ENCODE results near the gene HDAC4.

HDAC4 gene

DNA sequence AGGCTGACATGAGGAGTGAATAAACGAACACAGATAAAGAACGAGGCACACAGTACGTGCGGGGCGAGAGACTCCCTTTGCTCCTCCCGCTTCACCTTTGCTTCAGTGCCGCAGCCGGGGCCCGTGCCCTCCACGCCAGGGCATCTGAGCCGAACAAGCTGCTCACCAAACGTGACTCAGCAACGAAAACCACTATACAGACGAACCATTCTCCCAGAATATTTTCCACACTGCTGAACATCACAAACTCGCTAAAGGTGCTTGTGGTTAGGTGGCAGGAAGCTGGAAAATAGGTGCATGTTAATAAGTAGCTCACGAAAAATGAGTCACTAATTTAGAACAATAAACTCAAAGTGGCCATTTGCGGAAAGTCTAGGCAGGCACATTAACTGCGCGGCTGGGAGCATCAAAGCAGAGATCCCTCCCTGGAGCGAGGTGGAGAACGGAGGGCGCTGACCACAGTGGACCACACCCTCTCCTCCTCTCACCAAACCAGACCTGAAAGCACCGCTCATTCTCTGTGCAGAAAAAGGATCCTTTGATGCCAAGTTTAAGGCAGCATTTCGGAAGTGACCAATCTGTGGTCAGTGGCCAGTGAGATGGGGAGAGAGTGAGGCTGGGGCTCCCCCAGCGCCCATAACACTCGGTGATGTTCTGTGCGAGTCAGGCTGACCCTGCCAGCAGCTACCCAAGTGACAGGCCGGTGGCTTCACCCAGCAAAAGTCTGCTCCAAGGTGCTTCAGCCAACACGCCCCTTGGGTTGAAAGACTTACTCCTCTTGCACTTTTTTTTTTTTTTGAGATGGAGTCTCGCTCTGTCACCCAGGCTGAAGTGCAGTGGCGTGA, 153.2 kb downstream of the HDAC4 start:
- DNase-seq: no peak

DNA sequence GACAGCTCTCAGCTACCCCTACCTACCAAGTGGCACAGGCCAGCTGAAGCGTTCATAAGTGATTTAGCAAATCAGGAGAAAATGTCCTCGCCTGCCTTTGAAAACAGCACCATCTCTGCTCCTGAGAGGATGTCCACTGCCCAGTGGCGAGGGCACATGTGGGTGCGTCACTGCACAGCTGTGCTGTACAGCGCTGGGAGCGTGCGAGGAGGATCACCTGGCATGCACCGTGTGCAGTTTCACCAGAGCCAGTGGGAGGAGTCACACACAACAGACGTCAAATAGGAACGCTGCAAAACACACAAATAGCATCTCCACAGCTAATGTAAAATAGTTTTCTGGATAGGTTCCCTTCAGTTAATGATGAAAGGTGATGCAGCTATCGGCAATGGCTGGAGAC, 154.1 kb downstream of the HDAC4 start:
- no peak for DNase-seq

DNA sequence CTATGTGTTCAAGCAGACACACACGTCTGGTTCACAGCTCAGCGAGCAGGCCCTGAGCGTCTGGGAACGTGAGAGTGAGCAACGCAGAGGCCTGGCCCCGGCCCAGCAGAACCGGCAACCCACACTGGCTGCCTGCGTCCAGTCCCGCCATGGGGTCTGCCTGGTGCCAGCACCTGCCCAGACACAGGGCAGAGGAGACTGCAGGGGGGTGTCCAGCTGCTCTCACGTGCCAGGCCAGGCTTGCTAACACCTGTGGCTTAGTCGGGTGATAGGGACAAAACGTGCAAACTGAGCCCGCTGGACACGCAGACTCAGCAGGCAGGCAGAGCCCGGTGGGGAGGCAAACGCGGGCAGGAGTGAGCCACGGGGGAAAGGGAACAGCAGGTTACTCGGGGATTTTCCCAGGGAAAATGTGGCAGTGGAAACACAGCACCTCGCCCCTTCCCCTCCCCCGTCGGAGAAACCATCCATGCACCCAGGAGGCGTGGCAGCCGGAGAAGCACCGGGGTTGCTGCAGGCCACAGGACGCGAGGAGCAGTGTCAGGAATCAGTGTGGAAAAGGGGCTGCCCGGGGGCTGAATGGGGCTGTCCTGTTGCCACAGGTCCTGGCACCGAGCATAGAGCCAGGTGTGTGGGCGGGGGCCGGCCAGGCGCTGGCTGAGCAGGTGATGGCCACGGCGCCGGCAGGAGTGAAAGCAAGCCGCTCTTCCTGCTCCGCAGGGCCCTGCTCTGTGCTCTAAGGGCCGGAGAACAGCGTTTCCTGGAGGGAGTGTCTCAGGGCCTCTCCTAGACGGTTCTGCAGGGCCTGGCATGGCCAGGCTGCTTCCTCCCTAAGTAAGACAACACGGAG, 154.7 kb downstream of the HDAC4 start:
- no peak for DNase-seq

DNA sequence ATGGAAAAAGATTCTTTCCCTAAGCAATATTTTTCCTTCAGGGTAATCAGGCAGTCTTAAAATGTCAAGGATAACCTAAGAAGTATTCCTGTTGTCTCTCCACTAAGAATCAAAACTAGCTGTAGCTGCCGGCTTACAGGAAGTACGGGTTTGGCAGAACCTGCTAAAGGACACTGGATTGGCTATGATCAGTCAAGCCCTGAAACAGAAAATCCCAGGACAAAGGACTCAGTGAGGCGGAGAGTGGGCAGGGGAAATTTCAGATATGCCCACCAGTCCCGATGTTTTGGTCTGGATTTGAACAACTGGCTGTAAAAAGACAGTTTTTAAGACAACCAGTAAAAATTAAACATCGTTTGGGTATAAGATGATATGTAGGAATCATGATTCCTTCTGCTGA, 155.7 kb downstream of the HDAC4 start:
- no peak for DNase-seq

DNA sequence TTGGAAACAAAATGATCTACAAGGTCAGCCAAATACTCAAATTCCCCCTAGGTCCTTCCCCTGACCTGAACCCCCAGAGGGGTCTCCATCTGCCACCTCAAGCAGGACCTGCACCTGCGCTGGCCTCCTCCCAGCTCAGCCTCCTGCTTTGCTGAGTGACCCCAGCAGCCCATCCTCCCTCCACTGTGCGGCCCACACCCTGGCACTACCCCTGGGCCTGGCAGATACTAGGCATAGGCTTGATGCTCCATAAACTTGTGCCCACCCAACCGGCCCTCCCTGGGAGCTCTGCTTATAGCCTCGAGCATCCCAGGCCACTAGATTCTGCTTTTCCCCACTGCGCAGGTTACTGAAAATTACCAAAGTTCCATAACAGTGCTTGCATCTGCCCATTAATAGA, 156.2 kb downstream of the HDAC4 start:
- peak; percentile 8 for DNase-seq

DNA sequence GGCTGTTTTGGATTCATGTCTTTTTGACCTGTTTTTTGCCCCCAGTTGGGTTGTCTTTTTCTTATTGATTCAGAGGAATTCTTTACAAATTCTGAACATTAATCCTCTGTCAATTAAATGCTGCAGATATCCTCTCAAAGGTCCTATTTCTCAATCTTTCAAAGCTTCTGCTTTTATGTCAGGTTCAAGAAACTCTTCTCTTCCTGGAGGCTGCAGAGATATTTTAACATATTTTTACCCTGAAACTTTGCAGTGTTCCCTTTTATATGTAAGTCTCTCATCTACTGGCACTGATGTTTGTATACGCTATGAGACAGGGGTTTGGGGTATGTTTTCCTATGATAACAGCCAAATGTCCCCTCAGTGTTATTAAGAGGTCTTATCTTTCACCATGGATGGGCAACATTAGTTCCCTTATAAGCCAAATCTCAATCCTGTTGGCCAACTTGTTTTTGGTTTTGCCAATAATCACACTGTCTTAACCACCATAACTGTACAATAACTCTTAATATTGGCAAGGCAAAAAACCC, 159.3 kb downstream of the HDAC4 start:
- DNase-seq: no peak

DNA sequence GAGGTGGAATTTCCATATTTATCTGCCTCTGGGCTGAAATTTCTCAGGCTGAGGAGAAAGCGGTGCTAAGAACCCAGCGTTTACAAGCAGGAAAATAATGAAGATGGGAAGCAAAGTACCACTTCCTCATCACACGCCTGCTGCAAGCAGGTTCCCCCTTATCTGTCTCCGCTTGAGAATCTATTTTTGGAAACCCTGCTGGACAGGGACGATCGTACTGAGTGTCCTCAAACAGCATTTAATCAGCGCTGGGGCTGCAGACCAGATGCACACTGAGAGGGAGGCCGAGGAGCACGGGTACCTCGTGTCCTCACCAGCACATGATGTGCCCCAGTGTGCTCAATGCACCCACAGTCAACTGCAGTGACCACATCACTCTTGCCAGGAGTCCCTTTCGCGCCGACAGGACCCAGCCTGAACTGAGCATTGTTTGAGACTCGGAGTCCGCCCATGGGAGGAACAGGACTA, 160.4 kb downstream of the HDAC4 start:
- no peak for DNase-seq

DNA sequence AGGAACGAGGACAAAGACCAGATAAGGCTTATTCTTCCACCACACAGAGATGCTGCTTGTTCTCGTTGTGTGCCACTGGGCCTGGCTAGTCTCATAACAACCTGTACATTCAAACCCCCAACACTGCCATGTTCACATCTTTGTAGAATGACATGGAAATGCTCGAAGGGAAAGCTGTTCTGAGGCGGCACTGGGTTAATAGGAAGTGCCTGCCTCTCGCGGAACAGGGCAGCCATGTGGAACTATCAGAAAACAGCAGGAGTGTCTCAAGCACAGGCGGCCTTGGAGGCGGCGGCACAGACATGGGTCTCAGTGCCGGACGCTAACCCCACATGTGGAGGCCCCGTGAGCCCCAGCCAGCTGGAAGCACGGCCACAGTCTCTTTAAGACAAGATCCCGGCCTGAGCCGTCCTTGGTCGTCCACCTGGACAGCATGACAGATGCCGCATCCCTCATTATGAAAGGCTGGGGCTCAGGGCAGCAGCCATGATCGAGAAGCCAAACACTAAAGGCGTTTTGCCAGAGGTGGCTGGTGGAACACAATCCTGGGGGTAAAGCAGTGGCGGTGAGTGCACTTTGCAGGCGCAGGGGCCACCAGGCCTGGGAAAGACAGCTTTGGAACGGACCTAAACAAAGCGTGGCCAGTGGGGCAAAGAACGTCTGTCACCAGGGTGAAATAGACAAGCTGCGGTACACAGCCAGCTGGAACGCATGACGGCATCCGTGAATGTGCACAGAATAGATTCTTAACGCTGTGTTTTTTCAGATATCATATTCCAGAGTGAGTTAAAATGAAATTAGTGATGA, 161.0 kb downstream of the HDAC4 start:
- DNase-seq: no peak

DNA sequence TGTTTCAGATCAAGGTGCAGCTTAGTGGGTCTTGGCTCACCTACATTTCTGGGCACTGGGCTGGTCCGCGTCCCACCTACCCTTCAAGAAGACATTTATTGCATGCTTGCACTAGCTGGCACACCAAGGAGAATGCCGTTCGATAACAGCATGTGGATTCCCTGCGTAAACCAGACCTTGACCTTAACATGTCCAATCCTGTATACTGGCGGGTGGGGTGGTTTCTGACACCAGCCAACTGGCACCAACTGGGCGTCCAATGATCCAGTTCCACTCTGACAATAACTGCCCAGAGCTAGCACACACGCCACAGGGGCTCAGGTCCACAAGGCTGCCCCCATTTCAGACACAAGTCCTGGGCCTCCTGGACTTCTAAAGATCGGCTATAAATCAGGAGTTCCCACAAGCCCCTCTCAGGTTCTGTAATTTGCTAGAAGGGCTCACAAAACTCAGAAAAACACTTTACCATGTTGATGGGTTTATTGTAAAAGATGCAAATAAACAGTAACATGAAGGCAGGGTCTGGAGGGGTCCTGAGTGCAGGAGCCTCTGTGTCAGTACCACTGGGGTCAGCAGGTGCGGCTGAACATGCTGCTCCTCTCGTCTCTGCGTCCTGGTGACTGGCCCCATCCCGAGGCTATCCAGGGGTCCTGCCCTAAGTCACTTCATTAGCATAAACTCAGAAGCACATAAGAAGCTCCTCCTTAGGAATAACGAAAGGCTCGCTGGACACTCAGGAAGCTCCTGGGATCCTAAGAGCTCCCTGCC, 161.8 kb downstream of the HDAC4 start:
- no peak for DNase-seq

DNA sequence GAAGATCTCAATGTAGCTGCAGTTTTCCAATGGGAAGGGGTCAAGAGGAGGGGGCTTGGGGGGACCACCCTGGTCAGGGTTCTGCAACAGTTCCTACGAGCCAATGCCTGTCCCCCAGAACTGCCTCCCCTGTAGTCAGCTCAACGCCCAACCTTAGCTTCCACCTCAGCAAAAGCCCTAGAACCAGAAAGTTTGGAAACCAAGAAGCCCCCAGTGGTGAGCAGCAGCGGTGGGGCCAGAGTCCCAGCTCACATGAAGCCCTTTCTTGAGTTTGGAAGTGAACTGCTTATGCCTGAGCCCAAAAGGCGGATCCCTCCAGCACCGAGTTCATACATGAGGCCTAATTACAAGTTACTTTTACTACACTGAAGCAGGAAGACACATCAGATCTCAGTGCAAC, 162.4 kb downstream of the HDAC4 start:
- DNase-seq: no peak

DNA sequence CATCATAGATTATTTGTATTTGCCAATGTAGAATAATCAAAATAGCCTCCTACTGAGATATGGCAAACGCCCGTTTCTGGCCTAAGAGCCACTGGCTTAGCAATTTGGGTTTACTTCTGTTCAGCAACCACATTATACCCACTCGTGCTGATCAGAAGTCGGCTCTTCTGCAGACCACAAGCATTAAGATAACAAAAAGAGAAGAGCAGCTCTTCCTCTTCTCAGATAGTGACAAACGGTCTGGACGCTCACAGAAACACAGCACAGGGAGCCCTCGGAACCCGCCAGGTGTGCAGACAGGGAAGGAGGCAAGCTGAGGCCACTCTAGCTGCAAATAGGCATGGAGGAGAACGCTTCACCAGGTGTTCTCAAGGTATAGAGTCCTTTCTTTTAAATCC, 164.0 kb downstream of the HDAC4 start:
- DNase-seq: no peak

DNA sequence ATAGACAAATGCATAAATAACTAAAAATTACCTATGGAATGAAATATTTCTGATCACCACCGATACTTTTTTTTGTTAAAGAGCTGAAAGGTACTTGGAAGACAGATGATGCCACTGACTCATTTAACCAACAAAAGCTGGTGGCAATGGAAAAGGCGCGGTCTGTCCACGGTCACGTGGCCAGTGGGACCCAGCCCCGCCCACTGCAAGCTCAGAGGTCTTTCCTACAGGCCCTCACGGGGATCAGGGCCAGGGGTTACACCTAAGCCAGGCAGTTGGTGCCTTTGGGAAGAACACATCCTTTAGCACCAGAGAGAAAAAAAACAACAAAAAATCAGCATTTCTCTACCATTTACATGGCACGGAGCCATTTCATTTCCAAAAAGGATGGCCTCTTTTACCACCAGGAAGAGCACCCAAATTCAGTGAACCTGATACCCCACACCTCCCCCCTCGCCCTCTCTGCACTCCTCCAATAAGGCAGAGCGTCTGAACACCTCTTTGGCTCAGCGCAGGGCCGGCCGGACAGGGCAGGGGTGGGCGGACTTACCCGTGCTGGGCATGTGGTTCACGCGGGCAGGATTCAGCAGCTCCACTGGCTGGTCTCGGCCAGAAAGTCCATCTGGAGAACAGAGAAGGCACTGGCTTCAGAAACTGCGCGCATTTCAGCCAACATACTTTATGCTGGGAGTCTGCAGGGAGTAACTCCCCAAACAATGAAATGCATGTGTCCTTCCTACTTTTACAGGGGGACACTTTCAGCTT, 164.6 kb downstream of the HDAC4 start:
- DNase-seq: peak; percentile 5

DNA sequence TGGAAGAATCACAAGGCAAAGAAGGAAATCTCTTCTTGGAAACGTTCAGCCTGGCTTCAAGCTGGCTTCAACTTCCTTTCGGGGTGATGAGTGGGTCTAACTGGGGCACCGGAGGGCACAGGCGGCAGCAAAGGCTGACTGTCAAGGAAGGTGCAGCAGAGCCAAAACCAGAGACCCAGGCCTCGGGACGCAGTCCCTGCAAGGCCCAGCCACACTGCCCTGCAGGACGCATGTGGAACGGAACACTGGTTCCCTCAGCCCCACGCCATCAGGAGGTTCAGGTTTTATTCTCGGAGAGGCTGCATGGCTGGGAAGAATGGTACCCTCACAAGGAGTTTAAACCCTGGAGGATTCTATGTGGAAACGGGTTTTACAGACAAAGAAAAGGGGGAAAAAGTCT, 165.5 kb downstream of the HDAC4 start:
- no peak for DNase-seq

DNA sequence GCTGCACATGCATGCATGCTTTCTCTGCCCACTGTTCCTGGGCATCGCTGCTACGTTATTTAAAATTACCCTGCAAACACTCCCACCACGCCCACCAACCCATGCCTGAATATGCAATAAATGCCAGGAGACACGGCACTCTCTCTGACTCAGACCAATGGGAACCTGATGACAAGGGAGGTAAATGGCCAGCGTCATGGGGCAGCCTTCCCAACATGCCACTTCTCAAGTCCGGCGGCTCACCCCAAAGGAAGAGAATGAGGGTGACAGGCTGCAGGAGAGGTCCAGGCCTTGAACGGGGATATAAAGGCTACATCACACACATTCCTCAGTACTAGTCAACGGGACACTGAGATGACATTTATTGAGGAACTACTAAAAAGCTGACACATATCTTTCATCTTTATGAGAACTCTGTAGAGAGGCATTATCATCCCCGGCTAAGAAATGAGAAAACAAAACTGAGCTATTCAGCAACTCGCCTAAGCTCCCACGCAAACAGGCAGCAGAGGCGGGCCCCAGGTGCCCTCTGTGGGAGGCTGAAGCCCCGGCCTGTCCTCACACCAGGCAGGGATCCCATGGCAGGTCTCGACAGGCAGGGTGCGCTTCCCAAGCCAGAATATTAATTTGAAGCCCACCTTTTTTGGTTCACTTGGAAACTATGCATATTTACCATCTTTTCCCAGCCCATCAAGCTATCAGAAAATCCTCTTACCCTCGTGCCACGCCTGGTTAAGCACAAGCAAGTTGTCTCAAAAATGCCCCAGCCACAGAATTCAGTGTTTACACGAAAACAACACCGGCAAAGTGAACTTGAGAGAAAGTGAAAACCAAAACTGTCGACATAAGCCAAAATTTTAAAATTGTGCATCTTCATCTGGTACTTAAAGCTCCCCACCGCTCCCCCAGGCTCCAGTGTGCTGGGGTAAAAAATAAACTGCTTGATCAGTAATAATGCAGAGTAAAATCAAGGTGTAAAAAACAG, 166.3 kb downstream of the HDAC4 start:
- DNase-seq: no peak

DNA sequence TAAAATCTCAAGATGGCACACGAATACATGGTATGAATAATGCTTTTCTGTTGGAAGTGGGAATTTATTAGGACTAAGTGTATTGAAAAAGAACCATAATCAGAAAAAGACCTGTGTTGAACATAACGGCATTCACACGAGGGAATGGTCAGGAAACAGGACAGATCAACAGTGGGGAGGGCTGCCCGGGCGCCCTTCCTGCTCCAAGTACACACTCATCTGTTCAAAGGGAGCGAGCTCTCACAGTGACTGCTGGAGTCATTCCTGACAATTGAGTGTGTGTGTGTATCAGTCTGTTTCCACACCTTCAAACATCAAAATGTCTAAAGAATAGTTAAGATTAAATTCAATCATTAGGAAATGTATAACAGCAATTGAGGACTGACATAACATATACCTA, 167.2 kb downstream of the HDAC4 start:
- DNase-seq: no peak

DNA sequence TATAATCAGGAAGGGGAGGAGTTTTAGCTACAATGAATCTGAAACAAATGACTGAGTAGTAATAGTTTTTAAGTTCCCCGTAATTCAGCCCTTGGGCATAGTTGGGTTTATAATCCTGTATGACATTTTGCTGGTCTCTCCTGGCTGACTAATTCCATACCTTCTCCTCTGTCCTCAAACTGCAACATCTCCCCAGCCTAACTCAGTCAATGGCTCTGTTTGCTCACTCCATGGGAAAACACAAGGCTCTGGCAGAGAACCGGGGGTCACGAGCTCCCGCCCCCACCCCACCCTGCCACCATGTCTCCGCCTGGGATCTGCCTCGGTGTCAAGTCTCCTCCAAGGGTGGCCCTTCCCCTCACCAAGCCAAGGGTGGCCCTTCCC, 168.6 kb downstream of the HDAC4 start:
- no peak for DNase-seq

DNA sequence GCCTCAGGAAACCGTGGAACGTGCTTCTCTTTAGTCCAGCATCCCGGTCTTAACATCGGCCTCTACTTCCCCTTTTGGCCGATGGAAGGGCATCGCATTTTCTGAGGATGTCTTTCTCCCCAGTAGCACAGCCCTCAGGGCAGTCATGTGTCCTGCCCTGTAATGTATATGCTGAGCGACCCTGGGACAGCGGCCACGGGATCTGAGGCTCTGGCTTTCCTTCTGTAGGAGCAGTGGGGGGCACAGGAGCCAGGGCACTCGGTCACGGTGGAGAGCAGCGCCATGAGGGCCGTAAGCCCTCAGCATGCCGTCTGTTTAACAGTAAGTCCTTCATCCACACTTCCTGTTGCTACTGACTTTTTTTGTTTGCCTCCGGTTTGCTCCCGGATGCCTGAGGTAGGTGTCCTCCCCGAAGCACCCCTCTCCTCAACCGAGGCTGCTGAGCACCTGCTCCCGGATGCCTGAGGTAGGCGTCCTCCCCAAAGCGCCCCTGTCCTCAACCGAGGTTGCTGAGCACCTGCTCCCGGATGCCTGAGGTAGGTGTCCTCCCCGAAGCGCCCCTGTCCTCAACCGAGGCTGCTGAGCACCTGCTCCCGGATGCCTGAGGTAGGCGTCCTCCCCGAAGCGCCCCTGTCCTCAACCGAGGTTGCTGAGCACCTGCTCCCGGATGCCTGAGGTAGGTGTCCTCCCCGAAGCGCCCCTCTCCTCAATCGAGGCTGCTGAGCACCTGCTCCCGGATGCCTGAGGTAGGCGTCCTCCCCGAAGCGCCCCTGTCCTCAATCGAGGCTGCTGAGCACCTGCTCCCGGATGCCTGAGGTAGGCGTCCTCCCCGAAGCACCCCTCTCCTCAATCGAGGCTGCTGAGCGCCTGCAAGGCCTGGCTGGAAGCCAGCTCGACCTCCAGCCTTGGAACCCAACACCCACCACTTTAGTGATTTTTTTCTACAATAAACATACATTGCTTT, 169.3 kb downstream of the HDAC4 start:
- no peak for DNase-seq

DNA sequence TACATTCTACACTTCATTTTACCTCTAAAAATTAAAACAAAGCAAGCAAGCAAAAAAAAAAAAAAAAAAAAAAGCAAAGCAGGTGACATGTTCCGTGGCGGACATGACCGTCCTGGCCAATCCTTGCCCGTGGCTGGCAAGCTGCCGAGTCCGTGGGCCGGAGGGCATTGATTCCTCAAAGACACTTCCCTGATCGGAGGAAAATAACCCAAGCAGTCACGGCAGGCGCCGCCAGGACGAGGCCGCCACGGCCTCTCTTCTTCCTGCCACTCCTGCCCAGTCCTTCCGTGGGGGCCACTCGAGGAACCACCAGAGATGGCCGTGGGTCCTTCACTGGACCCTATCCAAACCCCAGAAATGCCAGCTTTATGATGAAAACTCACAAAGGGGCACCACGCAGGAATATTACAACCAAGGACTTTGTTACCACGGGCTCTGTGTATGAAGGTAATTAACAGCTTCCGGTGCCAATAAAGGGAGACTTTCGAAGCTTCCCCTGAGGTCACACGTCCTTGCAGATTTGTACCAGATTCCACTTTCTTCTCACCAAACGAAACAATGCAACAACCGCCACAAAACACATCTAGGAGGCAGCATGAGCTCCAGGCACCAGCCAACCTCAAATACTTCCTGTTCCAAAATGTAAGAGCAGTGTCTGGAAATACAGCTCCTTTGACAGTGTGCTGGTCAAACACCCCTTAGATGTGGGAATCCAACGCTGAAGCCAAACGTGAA, 170.3 kb downstream of the HDAC4 start:
- no peak for DNase-seq
